Adrenal gland (tissue), 12 donors: ENCODE data around the gene COQ8B. TPM values are rescaled to one million over a fixed set of nuclear protein-coding genes. Genes with fewer than 3 reads are reported as not detected.

ENCODE experiments used
- DNase-seq, 7 donors: peaks; one replicate each; pipeline ENCODE4 v3.0.0-alpha.2; 2019 to 2020
- H3K27ac ChIP-seq, 5 donors: fragments of 200-600 bp; sonication (generic) in 4 of 5; 1 replicate in 3 of 5; 2 replicates in 2 of 5; pipeline versions ENCODE4 v1.5.1 to v1.8.0; 2016 to 2020; ENCODE audit warnings: mild to moderate bottlenecking in 1 of 5
- H3K27me3 ChIP-seq: fragments of 200-600 bp; 2 replicates; pipeline ENCODE4 v1.8.0; 2021
- H3K36me3 ChIP-seq, 2 donors: fragments of 200-600 bp; replicated peaks in 1 of 2; 1 replicate in 1 of 2; 2 replicates in 1 of 2; pipeline versions ENCODE4 v1.5.1 to v1.8.0; 2018 to 2022
- H3K4me1 ChIP-seq, 2 donors: fragments of 200-600 bp; replicated peaks in 1 of 2; 1 replicate in 1 of 2; 2 replicates in 1 of 2; pipeline versions ENCODE4 v1.5.1 to v1.8.0; 2018 to 2021
- H3K4me3 ChIP-seq, 4 donors: fragments of 200-600 bp; sonication (generic) in 3 of 4; one replicate each; pipeline ENCODE4 v1.5.1; 2016 to 2018
- H3K9me3 ChIP-seq, 3 donors: fragments of 200-600 bp; sonication (generic) in 1 of 3; replicated peaks in 1 of 3; 1 replicate in 2 of 3; 2 replicates in 1 of 3; pipeline versions ENCODE4 v1.5.1 to v1.8.0; 2016 to 2021
- POLR2A ChIP-seq, 2 donors: fragments of 450-650 bp; IDR thresholded peaks; one replicate each; pipeline ENCODE4 v1.6.1; 2017; ENCODE audit warnings: antibody characterized with exemption in 2 of 2, mild to moderate bottlenecking in 2 of 2, moderate library complexity in 1 of 2
- WGBS, 4 donors: extraction: QIAGEN DNeasy Blood & Tissue Kit in 2 of 4; methylation state at CpG; one replicate each; pipeline versions ENCODE4 v1.1.5 to v1.1.7; 2013 to 2017; 5-methylcytosine and 5-hydroxymethylcytosine counted together
- intact Hi-C, 2 donors: fragments of 100-400 bp; cut with DNase I; formaldehyde crosslinking; loops; one replicate each; pipeline versions ENCODE4 v1.14.1 to v1.15.0; 2022 to 2023
- polyA plus RNA-seq, 3 donors: library from polyadenylated mRNA; stranded (reverse); fragments of 200-250 nt in 2 of 3; fragments of 350-450 nt in 1 of 3; fragmentation: Illumina TruSeq in 1 of 3; extraction: RNeasy Lipid Tissue Mini Kit (QIAGEN cat#74804) in 1 of 3; gene quantifications; one replicate each; pipeline ENCODE4 v1.2.3, GENCODE V29; 2013 to 2014
- total RNA-seq, 9 donors: library from RNA; depleted of rRNA in 4 of 9; stranded (reverse); fragments of >200 nt in 4 of 9; fragments of 120-200 nt in 1 of 9; fragmentation: NEBNext Ultra II Directional in 1 of 9; extraction: Animal tissue kit (Norgen Biotek cat#: 25700) in 1 of 9; gene quantifications; one replicate each; pipeline versions ENCODE4 v1.1.0 to v1.2.4, GENCODE V29; 2013 to 2023
- TF ChIP-seq, protein P1 (sequence below), 6 experiments: fragments of 450-650 bp in 4 of 6; fragments of 200-600 bp in 2 of 6; sonication (generic) in 1 of 6; IDR thresholded peaks; 1 replicate in 5 of 6; 2 replicates in 1 of 6; pipeline versions ENCODE4 v1.5.1 to v1.8.0; 2016 to 2021; ENCODE audit warnings: antibody characterized with exemption in 6 of 6, mild to moderate bottlenecking in 2 of 6, moderate library complexity in 1 of 6
- donor health status: healthy with polysubstance abuse.
- donor health status: Bipolar disorder and iron deficiency.
- donor health status: DM: yes; HTN: yes; CAD: no.
- donor health status: DM: no; HTN: no; CAD: no.
- donor health status: DM: no; HTN: no; CAD: no.
- donor health status: DM: yes; HTN: yes; CAD: no.

The COQ8B gene
- total and polyA plus RNA-seq, 12 donors = 13.7 to 80.4 (median 48.9) TPM

DNA sequence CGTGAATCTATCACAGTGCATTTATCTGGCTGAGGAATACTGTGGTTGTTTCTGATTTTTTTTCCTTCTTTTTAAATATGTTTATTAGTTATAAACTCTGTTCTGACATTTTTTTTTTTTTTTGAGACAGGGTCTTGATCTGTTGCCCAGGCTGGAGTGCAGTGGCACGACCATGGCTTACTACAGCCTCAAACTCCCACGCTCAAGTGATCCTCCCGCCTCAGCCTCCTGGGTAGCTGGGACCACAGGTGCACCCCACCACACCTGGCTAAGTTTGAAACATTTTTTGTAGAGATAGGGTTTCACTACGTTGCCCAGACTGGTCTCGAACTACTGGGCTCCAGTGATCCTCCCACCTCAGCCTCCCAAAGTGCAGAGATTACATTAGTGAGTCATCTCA is 19.7 kb downstream of the COQ8B start:
- peaks cover 0 to 34% of the 10 kb centered on the region in 2 donors for H3K36me3 ChIP-seq
- WGBS, 4 donors = 90 to 96% (median 94%) methylated on average over 3 to 6 of the region's 6 CpGs

DNA sequence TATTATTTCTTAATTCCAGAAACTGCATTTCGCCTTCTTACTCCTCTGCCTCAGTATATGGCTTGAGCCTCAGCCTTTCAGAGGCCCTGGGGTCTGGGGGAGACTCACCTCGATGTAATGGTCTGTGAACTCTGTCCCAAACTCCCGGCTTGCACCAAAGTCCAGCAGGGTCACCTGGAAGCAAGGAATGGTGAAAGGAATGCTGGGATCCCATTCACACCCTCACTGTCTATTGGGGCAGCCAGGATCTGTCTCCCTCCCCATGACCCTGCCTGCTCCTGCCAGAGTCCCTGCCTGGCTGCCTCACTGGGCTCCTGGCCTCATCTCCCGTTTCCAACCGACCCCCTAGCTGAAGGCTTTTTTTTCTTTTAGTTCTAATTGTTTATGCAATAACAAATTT is 20.8 kb downstream of the COQ8B start:
- no peaks in the 10 kb centered on the region for H3K9me3 ChIP-seq
- 84 to 96% (median 92%) methylated on average over 5 of the region's 5 CpGs for WGBS, 4 donors
- no peak overlapping the region for H3K27ac ChIP-seq
- no peaks in the 10 kb centered on the region for H3K27me3 ChIP-seq
- intact Hi-C loops = no loop called here
- no peak overlapping the region for H3K4me3 ChIP-seq
- TF ChIP-seq, protein P1, sequence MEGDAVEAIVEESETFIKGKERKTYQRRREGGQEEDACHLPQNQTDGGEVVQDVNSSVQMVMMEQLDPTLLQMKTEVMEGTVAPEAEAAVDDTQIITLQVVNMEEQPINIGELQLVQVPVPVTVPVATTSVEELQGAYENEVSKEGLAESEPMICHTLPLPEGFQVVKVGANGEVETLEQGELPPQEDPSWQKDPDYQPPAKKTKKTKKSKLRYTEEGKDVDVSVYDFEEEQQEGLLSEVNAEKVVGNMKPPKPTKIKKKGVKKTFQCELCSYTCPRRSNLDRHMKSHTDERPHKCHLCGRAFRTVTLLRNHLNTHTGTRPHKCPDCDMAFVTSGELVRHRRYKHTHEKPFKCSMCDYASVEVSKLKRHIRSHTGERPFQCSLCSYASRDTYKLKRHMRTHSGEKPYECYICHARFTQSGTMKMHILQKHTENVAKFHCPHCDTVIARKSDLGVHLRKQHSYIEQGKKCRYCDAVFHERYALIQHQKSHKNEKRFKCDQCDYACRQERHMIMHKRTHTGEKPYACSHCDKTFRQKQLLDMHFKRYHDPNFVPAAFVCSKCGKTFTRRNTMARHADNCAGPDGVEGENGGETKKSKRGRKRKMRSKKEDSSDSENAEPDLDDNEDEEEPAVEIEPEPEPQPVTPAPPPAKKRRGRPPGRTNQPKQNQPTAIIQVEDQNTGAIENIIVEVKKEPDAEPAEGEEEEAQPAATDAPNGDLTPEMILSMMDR (IDR thresholded peaks at IDR 0.05) = no peak
- TF ChIP-seq POLR2A (IDR thresholded peaks at IDR 0.05) = no peak
- H3K36me3 ChIP-seq = peaks cover 0 to 24% of the 10 kb centered on the region in 2 donors
- no peak for DNase-seq
- peaks cover 0 to 5% of the 10 kb centered on the region in 2 donors for H3K4me1 ChIP-seq

More for the DNA sequence above, 19.7 kb downstream of the COQ8B start:
- Histone ChIP-seq H3K4me1 (no peaks in the 10 kb centered on the region), H3K9me3 (no peaks in the 10 kb centered on the region), H3K27ac (no peak overlapping the region), H3K27me3 (no peaks in the 10 kb centered on the region), H3K4me3 (no peak overlapping the region)
- DNase-seq = no peak
- intact Hi-C loops = no loop called here
- no peak for TF ChIP-seq POLR2A (IDR thresholded peaks at IDR 0.05)
- TF ChIP-seq, protein P1 (IDR thresholded peaks at IDR 0.05) = no peak

DNA sequence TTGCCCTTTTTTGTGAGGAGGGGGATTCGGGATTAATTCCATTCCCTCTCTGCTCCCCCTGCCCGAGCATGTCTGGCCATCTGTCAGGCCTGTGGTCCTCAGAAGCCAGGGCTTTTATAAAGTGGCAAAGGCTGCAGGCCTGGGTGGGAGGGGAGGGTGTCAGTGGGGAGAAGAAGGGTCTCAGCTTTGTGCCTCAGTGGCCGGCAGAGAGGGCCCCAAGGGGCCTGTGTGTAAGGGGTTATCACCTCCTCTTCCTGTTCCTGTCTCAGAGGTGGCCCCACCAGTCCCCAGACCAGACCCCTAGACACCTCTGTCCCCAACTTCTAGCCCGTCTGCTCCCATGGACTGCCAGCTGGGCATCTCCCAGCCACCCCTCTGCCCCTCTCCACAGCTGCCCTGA is 22.8 kb downstream of the COQ8B start:
- H3K36me3 ChIP-seq = peaks cover 0 to 19% of the 10 kb centered on the region in 2 donors
- WGBS, 4 donors = 87 to 93% (median 89%) methylated on average over 4 of the region's 4 CpGs
- peaks cover 5 to 15% of the 10 kb centered on the region in 2 donors for H3K4me1 ChIP-seq
- no peak for DNase-seq
- no peak overlapping the region for H3K27ac ChIP-seq
- intact Hi-C loops = no loop called here
- no peaks in the 10 kb centered on the region for H3K27me3 ChIP-seq
- H3K9me3 ChIP-seq = no peaks in the 10 kb centered on the region
- no peak overlapping the region for H3K4me3 ChIP-seq
- no peak for TF ChIP-seq POLR2A (IDR thresholded peaks at IDR 0.05)
- TF ChIP-seq, protein P1 (IDR thresholded peaks at IDR 0.05) = no peak

DNA sequence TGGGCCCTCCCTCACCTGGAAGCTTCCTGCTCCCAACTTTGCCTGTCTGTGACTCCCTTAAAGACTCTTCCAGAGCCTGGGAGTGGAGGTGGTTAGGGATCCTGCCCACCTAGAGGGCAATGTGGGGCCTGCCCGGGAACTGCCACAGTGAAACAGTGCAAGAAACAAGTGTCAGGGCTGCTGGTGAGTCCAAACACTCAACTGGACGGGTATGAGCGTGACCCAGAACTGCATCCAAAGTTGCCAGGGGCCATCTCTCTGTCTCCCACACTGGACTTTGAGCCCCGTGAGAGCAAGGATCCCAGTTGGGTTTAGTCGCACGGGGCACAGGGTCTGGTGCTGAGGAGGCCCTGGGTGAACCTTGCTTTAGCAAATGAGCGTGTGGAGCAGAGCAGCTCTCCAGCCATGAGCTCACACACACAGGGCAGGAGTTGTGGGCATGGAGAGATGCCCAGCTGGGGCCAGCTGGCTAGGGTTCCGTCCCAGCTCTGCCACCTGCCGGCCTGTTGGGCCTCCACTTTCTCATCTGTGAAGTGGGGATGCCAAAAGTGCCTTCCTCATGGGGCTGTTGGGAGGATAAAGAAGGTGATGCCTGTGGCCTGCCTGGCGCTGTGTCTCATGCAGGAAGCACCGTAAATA is 23.4 kb downstream of the COQ8B start:
- 86 to 95% (median 91%) methylated on average over 7 to 11 of the region's 11 CpGs for WGBS, 4 donors
- Histone ChIP-seq H3K4me3 (no peak overlapping the region), H3K4me1 (peaks cover 10 to 15% of the 10 kb centered on the region in 2 donors), H3K36me3 (peaks cover 0 to 19% of the 10 kb centered on the region in 2 donors), H3K27ac (no peak overlapping the region), H3K27me3 (no peaks in the 10 kb centered on the region), H3K9me3 (no peaks in the 10 kb centered on the region)
- DNase-seq = no peak
- intact Hi-C loops = no loop called here
- no peak for TF ChIP-seq POLR2A (IDR thresholded peaks at IDR 0.05)
- TF ChIP-seq, protein P1 (IDR thresholded peaks at IDR 0.05) = no peak
